Testis (tissue), 3 donors: ENCODE data around the gene AIFM3. TPM values are rescaled to one million over a fixed set of nuclear protein-coding genes. Genes with fewer than 3 reads are reported as not detected.

ENCODE experiments used
- DNase-seq: peaks from one replicate; pipeline ENCODE4 v3.0.0-alpha.2; 2019
- H3K27ac ChIP-seq, 2 donors: fragments of 200-600 bp; sonication (generic); one replicate each; pipeline ENCODE4 v1.5.1; 2019
- H3K27me3 ChIP-seq: fragments of 200-600 bp; sonication (generic); one replicate; pipeline ENCODE4 v1.5.1; 2019
- H3K36me3 ChIP-seq: fragments of 200-600 bp; sonication (generic); one replicate; pipeline ENCODE4 v1.5.1; 2017; ENCODE audit warnings: low read depth; ENCODE audit errors: missing control alignments
- H3K4me1 ChIP-seq: fragments of 200-600 bp; sonication (generic); one replicate; pipeline ENCODE4 v1.5.1; 2019
- H3K4me3 ChIP-seq, 2 donors: fragments of 200-600 bp; sonication (generic); one replicate each; pipeline ENCODE4 v1.5.1; 2017 to 2019
- H3K9me3 ChIP-seq: fragments of 200-600 bp; sonication (generic); one replicate; pipeline ENCODE4 v1.5.1; 2017
- CTCF ChIP-seq, 3 experiments: fragments of 450-650 bp in 2 of 3; fragments of 200-600 bp in 1 of 3; sonication (generic) in 1 of 3; IDR thresholded peaks; one replicate each; pipeline ENCODE4 v1.5.1; 2016 to 2019; ENCODE audit warnings: antibody characterized with exemption in 3 of 3, mild to moderate bottlenecking in 2 of 3, moderate library complexity in 1 of 3
- POLR2A ChIP-seq: fragments of 450-650 bp; IDR thresholded peaks from one replicate; pipeline ENCODE4 v1.6.1; 2017; ENCODE audit warnings: antibody characterized with exemption, mild to moderate bottlenecking, moderate library complexity
- WGBS, 2 donors: methylation state at CpG; one replicate each; pipeline ENCODE4 v1.1.5; 2018; 5-methylcytosine and 5-hydroxymethylcytosine counted together
- intact Hi-C: fragments of 100-400 bp; cut with DNase I; formaldehyde crosslinking; loops from one replicate; pipeline ENCODE4 v1.15.1; 2023; ENCODE audit warnings: low total_unique reads
- polyA plus RNA-seq: library from polyadenylated mRNA; stranded (reverse); fragments of 350-450 nt; fragmentation: Illumina TruSeq; extraction: RNeasy Lipid Tissue Mini Kit (QIAGEN cat#74804); gene quantifications from one replicate; pipeline ENCODE4 v1.2.3, GENCODE V29; 2014; ENCODE audit warnings: low read depth, low replicate concordance; ENCODE audit not compliant: insufficient read depth
- total RNA-seq, 2 donors: library from RNA; depleted of rRNA; stranded (reverse); fragments of >200 nt; gene quantifications; one replicate each; pipeline ENCODE4 v1.2.3, GENCODE V29; 2016

AIFM3 gene
- total and polyA plus RNA-seq, 3 donors from 2014 or later: 0.88 to 2.9 (median 1.6) TPM

GRCh38 chr22:21022507-21022906 is 55.5 kb downstream of the AIFM3 start:
- no peaks in the 10 kb centered on the region for H3K9me3 ChIP-seq
- WGBS, 2 donors: 69 to 82% methylated on average over 6 to 10 of the region's 10 CpGs
- H3K4me3 ChIP-seq: no peak overlapping the region
- peaks cover 14% of the 10 kb centered on the region for H3K4me1 ChIP-seq
- no peaks in the 10 kb centered on the region for H3K36me3 ChIP-seq
- no peak overlapping the region for H3K27ac ChIP-seq
- H3K27me3 ChIP-seq: no peaks in the 10 kb centered on the region
- intact Hi-C loops: no loop called here
- DNase-seq: no peak
- no peak for TF ChIP-seq POLR2A
- no peak for TF ChIP-seq CTCF (IDR thresholded peaks at IDR 0.05)

GRCh38 chr22:21022955-21023614 is 56.0 kb downstream of the AIFM3 start:
- intact Hi-C loops: no loop called here
- DNase-seq: no peak
- TF ChIP-seq POLR2A (no peak), CTCF (IDR thresholded peaks at IDR 0.05) (no peak)
- Histone ChIP-seq H3K27ac (no peak overlapping the region), H3K27me3 (no peaks in the 10 kb centered on the region), H3K4me1 (peaks cover 18% of the 10 kb centered on the region), H3K9me3 (no peaks in the 10 kb centered on the region), H3K36me3 (no peaks in the 10 kb centered on the region), H3K4me3 (no peak overlapping the region)
- WGBS, 2 donors: 86 to 98% methylated on average over 8 to 13 of the region's 13 CpGs

- TF ChIP-seq POLR2A (no peak), CTCF (IDR thresholded peaks at IDR 0.05) (no peak)
- H3K9me3 ChIP-seq: no peaks in the 10 kb centered on the region
- 77 to 79% methylated on average over 8 of the region's 8 CpGs for WGBS, 2 donors
- H3K36me3 ChIP-seq: no peaks in the 10 kb centered on the region
- no peak overlapping the region for H3K4me3 ChIP-seq
- intact Hi-C loops: no loop called here
- H3K4me1 ChIP-seq: peaks cover 18% of the 10 kb centered on the region
- H3K27ac ChIP-seq: no peak overlapping the region
- no peak for DNase-seq
- H3K27me3 ChIP-seq: no peaks in the 10 kb centered on the region
Observed at GRCh38 chr22:21025266-21025665, 58.2 kb downstream of the AIFM3 start.

- TF ChIP-seq CTCF (IDR thresholded peaks at IDR 0.05) (no peak), POLR2A (no peak)
- Histone ChIP-seq H3K27ac (no peak overlapping the region), H3K27me3 (no peaks in the 10 kb centered on the region), H3K4me1 (peaks cover 23% of the 10 kb centered on the region), H3K9me3 (no peaks in the 10 kb centered on the region), H3K4me3 (no peak overlapping the region), H3K36me3 (no peaks in the 10 kb centered on the region)
- 84 to 87% methylated on average over 20 to 26 of the region's 27 CpGs for WGBS, 2 donors
- DNase-seq: no peak
- intact Hi-C loops: no loop called here
Observed at GRCh38 chr22:21025763-21026755, 59.0 kb downstream of the AIFM3 start.
